HG03575 (cell line): ENCODE results near the gene RNF220.

Experiments used
- ATAC-seq: cut with Tn5 transposase; IDR thresholded peaks from one replicate; pipeline ENCODE4 v1.9.1; 2021; ENCODE audit not compliant: unreplicated experiment, insufficient number of reproducible peaks, low FRiP score; ENCODE audit errors: extremely low read depth

The RNF220 gene

GRCh38 chr1:44537538-44537937, 132.5 kb downstream of the RNF220 start:
- no peak for ATAC-seq

- ATAC-seq: no peak
Observed at GRCh38 chr1:44537956-44538355, 132.9 kb downstream of the RNF220 start.

GRCh38 chr1:44539991-44540730, 135.1 kb downstream of the RNF220 start:
- ATAC-seq: no peak

GRCh38 chr1:44542420-44543063, 137.5 kb downstream of the RNF220 start:
- ATAC-seq: no peak

- ATAC-seq: no peak
Observed at GRCh38 chr1:44543064-44543744, 138.1 kb downstream of the RNF220 start.

GRCh38 chr1:44543786-44544185, 138.7 kb downstream of the RNF220 start:
- ATAC-seq: no peak

GRCh38 chr1:44544960-44545359, 139.9 kb downstream of the RNF220 start:
- no peak for ATAC-seq

- no peak for ATAC-seq
Observed at GRCh38 chr1:44545961-44546360, 140.9 kb downstream of the RNF220 start.

- ATAC-seq: no peak
Observed at GRCh38 chr1:44546403-44547053, 141.5 kb downstream of the RNF220 start.

GRCh38 chr1:44547361-44547760, 142.3 kb downstream of the RNF220 start:
- no peak for ATAC-seq

GRCh38 chr1:44547837-44548236, 142.8 kb downstream of the RNF220 start:
- ATAC-seq: no peak

GRCh38 chr1:44549510-44549909, 144.5 kb downstream of the RNF220 start:
- no peak for ATAC-seq

GRCh38 chr1:44553127-44553758, 148.2 kb downstream of the RNF220 start:
- no peak for ATAC-seq

GRCh38 chr1:44553771-44554170, 148.7 kb downstream of the RNF220 start:
- no peak for ATAC-seq

GRCh38 chr1:44554706-44555105, 149.7 kb downstream of the RNF220 start:
- no peak for ATAC-seq

GRCh38 chr1:44557778-44558177, 152.7 kb downstream of the RNF220 start:
- ATAC-seq: no peak

- no peak for ATAC-seq
Observed at GRCh38 chr1:44558883-44559282, 153.8 kb downstream of the RNF220 start.

- no peak for ATAC-seq
Observed at GRCh38 chr1:44559330-44559729, 154.3 kb downstream of the RNF220 start.

- ATAC-seq: no peak
Observed at GRCh38 chr1:44559913-44560312, 154.9 kb downstream of the RNF220 start.
